ENCODE measurements around the gene TMCO4. TPM values are rescaled to one million over a fixed set of nuclear protein-coding genes. Genes with fewer than 3 reads are reported as not detected.

Gene TMCO4
- total RNA-seq, 1 donor from 2014 or later: 13.0 TPM

DNA sequence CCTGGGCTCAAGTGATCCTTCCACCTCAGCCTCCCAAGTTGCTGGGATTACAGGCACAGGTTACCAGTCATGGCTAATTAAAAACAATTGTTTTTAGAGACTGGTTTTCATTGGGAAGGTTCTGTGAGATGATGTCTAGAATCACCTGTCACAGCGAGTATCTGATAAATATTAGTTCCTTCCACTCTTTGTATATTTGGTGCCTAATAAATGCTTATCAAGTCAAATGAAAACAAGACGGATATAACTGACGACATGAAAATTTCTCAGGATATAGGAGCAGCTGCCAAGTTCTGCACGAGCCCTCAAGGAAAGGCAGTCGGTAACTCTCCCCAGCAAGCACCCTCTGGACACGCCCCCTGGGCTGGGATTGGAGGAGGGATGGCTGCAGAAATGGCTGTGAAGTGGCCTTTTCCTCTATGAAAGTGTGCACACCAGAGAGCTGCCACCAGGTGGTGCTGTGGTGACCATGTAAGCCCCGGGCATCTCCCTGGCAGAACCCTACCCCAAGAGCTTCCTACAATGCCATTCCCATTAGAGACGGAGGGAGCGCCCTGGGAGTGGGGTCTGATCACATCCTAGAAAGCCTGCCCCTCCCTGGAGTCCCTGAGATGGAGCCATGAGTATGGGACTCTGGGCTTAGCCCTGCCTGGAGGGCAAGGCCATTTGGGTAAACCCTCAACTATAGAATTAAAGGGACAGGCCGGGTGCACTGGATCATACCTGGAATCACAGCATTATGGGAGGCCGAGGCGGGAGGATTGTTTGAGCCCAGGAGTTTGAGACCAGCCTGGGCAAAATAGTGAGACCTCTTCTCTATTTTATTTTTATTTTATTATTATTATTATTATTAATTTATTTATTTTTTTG lies 84.1 kb downstream of the TMCO4 start:
- H3K4me3 ChIP-seq (ENCODE audit: low read depth, low read length): no peak overlapping the region
- H3K27me3 ChIP-seq (ENCODE audit: control insufficient read depth, insufficient read depth, low read length): no peaks in the 10 kb centered on the region
- H3K36me3 ChIP-seq (ENCODE audit: control insufficient read depth, insufficient read depth, low read length): no peaks in the 10 kb centered on the region
- DNase-seq (ENCODE audit: low read depth): peak; percentile 85
- peak; percentile 94 for TF ChIP-seq CTCF (IDR thresholded peaks at IDR 0.05; ENCODE audit: insufficient read depth, low read length, poor library complexity, severe bottlenecking)

- DNase-seq (ENCODE audit: low read depth): no peak
- no peak overlapping the region for H3K4me3 ChIP-seq (ENCODE audit: low read depth, low read length)
- no peak for TF ChIP-seq CTCF (IDR thresholded peaks at IDR 0.05; ENCODE audit: insufficient read depth, low read length, poor library complexity, severe bottlenecking)
- no peaks in the 10 kb centered on the region for H3K27me3 ChIP-seq (ENCODE audit: control insufficient read depth, insufficient read depth, low read length)
- no peaks in the 10 kb centered on the region for H3K36me3 ChIP-seq (ENCODE audit: control insufficient read depth, insufficient read depth, low read length)
Observed at GRCh38 chr1:19712928-19713327, 86.8 kb downstream of the TMCO4 start.

- no peaks in the 10 kb centered on the region for H3K36me3 ChIP-seq (ENCODE audit: control insufficient read depth, insufficient read depth, low read length)
- TF ChIP-seq CTCF (IDR thresholded peaks at IDR 0.05; ENCODE audit: insufficient read depth, low read length, poor library complexity, severe bottlenecking): no peak
- DNase-seq (ENCODE audit: low read depth): peak; percentile 70
- no peak overlapping the region for H3K4me3 ChIP-seq (ENCODE audit: low read depth, low read length)
- no peaks in the 10 kb centered on the region for H3K27me3 ChIP-seq (ENCODE audit: control insufficient read depth, insufficient read depth, low read length)
Observed at GRCh38 chr1:19710825-19711611, 88.7 kb downstream of the TMCO4 start.

- no peak for TF ChIP-seq CTCF (IDR thresholded peaks at IDR 0.05; ENCODE audit: insufficient read depth, low read length, poor library complexity, severe bottlenecking)
- no peak for DNase-seq (ENCODE audit: low read depth)
- Histone ChIP-seq H3K36me3 (ENCODE audit: control insufficient read depth, insufficient read depth, low read length) (no peaks in the 10 kb centered on the region), H3K27me3 (ENCODE audit: control insufficient read depth, insufficient read depth, low read length) (no peaks in the 10 kb centered on the region), H3K4me3 (ENCODE audit: low read depth, low read length) (no peak overlapping the region)
Observed at GRCh38 chr1:19709260-19709793, 90.4 kb downstream of the TMCO4 start.

- Histone ChIP-seq H3K4me3 (ENCODE audit: low read depth, low read length) (no peak overlapping the region), H3K27me3 (ENCODE audit: control insufficient read depth, insufficient read depth, low read length) (no peaks in the 10 kb centered on the region), H3K36me3 (ENCODE audit: control insufficient read depth, insufficient read depth, low read length) (no peaks in the 10 kb centered on the region)
- no peak for TF ChIP-seq CTCF (IDR thresholded peaks at IDR 0.05; ENCODE audit: insufficient read depth, low read length, poor library complexity, severe bottlenecking)
- DNase-seq (ENCODE audit: low read depth): no peak
Observed at GRCh38 chr1:19708567-19709110, 91.1 kb downstream of the TMCO4 start.
